Osteocyte (in vitro differentiated cells): ENCODE data around the gene NME7. TPM values are rescaled to one million over a fixed set of nuclear protein-coding genes. Genes with fewer than 3 reads are reported as not detected.

Experiments
- DNase-seq: peaks from one replicate; pipeline ENCODE4 v3.0.0; 2021; ENCODE audit warnings: mixed read lengths; ENCODE audit not compliant: unreplicated experiment; ENCODE audit errors: extremely low spot score
- H3K27ac Mint-ChIP-seq: one replicate; pipeline ENCODE4 v1.8.0; 2021; ENCODE audit warnings: mild to moderate bottlenecking, mixed read lengths; ENCODE audit not compliant: unreplicated experiment
- H3K27me3 Mint-ChIP-seq: one replicate; pipeline ENCODE4 v1.8.0; 2021; ENCODE audit warnings: mixed read lengths; ENCODE audit not compliant: unreplicated experiment
- H3K36me3 Mint-ChIP-seq: one replicate; pipeline ENCODE4 v1.8.0; 2021; ENCODE audit warnings: mixed read lengths; ENCODE audit not compliant: unreplicated experiment
- H3K4me1 Mint-ChIP-seq: one replicate; pipeline ENCODE4 v1.8.0; 2021; ENCODE audit warnings: mixed read lengths; ENCODE audit not compliant: unreplicated experiment
- H3K4me3 Mint-ChIP-seq: one replicate; pipeline ENCODE4 v1.8.0; 2021; ENCODE audit warnings: mild to moderate bottlenecking, moderate library complexity, mixed read lengths; ENCODE audit not compliant: unreplicated experiment
- H3K9me3 Mint-ChIP-seq: one replicate; pipeline ENCODE4 v1.8.0; 2021; ENCODE audit warnings: mixed read lengths; ENCODE audit not compliant: unreplicated experiment
- total RNA-seq: library from RNA; stranded (reverse); gene quantifications from 2 replicates; pipeline ENCODE4 v1.2.1, GENCODE V29; 2021
- TF ChIP-seq, protein P1 (sequence below): fragments of 200-600 bp; sonication (generic); IDR thresholded peaks from 2 replicates; pipeline ENCODE4 v1.5.0; 2021; ENCODE audit warnings: antibody characterized with exemption, mild to moderate bottlenecking, moderate library complexity

Gene NME7
- total RNA-seq, 1 donor from 2014 or later, result 20.5 TPM

DNA sequence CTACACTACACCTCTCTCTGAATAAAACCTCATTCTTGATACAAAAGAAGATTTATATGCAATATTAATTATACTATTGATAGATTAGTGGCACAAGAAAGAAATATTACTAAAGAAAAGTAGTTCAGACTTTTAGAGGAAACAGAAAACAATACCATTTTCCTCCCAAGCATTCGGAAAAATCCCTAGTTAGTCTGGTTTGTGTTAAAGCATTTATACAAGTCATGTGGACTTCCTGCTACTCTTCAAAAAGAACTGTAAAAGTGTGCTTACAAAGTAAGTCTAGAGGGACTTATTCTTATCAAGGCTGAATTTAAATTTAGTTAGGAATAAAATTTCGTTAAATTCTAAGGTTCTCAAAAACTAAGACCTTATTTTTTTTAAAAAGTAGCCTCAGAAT is 132.0 kb downstream of the NME7 start:
- Mint-ChIP-seq H3K4me1 (no peaks in the 10 kb centered on the region), H3K4me3 (no peak overlapping the region), H3K27ac (no peak overlapping the region), H3K27me3 (no peaks in the 10 kb centered on the region), H3K9me3 (no peaks in the 10 kb centered on the region), H3K36me3 (peaks cover 13% of the 10 kb centered on the region)
- TF ChIP-seq, protein P1, sequence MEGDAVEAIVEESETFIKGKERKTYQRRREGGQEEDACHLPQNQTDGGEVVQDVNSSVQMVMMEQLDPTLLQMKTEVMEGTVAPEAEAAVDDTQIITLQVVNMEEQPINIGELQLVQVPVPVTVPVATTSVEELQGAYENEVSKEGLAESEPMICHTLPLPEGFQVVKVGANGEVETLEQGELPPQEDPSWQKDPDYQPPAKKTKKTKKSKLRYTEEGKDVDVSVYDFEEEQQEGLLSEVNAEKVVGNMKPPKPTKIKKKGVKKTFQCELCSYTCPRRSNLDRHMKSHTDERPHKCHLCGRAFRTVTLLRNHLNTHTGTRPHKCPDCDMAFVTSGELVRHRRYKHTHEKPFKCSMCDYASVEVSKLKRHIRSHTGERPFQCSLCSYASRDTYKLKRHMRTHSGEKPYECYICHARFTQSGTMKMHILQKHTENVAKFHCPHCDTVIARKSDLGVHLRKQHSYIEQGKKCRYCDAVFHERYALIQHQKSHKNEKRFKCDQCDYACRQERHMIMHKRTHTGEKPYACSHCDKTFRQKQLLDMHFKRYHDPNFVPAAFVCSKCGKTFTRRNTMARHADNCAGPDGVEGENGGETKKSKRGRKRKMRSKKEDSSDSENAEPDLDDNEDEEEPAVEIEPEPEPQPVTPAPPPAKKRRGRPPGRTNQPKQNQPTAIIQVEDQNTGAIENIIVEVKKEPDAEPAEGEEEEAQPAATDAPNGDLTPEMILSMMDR, result no peak
- no peak for DNase-seq

DNA sequence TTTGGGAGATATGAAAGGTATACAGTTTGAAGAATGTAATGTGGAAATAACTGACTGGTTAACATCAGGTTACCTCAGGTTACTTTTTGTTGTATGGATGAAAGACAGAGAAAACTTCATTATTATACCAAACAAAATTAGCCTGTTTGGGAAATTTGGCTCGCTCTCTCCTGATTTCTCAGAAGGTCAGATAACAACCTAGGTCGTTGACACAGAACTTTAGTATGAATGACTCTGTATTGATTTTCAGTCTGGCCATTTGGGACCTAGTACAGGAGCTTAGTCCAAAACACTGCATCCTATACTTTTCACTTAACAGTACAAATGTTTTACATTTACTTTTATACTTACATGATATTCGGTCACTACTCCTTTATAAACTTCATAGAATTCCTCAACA is 132.8 kb downstream of the NME7 start:
- H3K4me1 Mint-ChIP-seq, result no peaks in the 10 kb centered on the region
- no peak overlapping the region for H3K4me3 Mint-ChIP-seq
- H3K27ac Mint-ChIP-seq, result no peak overlapping the region
- no peaks in the 10 kb centered on the region for H3K9me3 Mint-ChIP-seq
- no peaks in the 10 kb centered on the region for H3K27me3 Mint-ChIP-seq
- TF ChIP-seq, protein P1, result no peak
- peaks cover 13% of the 10 kb centered on the region for H3K36me3 Mint-ChIP-seq
- no peak for DNase-seq

DNA sequence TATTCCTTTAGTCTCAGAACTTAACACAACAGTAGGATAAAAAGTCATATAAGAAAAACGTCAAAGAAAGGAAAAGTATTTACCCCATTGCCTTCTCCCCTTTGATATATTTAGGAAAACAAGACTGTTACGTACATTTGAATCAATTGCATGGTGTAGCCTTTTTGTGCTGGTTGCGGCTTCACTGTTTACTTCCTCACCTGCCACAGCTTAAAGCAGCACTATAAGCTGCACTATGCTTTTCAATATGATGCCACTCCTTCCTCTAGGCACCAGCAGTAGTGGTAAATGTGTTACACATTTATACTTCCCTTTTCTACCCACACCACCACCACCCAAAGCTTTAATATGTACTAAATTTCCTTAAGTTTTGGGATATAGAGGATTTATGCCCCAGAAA is 150.0 kb downstream of the NME7 start:
- DNase-seq, result no peak
- H3K27ac Mint-ChIP-seq, result no peak overlapping the region
- H3K27me3 Mint-ChIP-seq, result no peaks in the 10 kb centered on the region
- TF ChIP-seq, protein P1, result no peak
- peaks cover 2% of the 10 kb centered on the region for H3K36me3 Mint-ChIP-seq
- no peak overlapping the region for H3K4me3 Mint-ChIP-seq
- H3K9me3 Mint-ChIP-seq, result no peaks in the 10 kb centered on the region
- no peaks in the 10 kb centered on the region for H3K4me1 Mint-ChIP-seq

DNA sequence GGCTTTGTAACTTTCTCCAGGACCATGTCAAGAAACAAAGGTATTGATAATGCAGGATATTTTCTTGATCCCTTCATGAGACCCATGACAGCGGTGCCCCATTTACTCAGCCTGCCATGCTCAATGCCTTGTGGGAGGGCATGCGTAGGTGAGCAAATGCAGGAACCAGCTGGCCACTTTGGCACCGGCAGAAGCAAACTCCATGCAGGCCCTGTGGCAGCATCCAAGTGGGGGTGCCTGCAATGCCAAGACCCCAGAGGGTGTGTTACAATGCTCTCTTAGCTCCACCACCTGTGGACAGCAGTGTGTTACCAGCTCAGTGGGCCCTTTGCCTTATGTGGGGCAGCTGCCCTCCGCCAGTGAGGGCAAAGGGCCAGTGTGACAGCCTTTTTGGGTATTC is 153.0 kb downstream of the NME7 start:
- no peaks in the 10 kb centered on the region for H3K9me3 Mint-ChIP-seq
- no peak overlapping the region for H3K27ac Mint-ChIP-seq
- TF ChIP-seq, protein P1, result no peak
- no peaks in the 10 kb centered on the region for H3K36me3 Mint-ChIP-seq
- DNase-seq, result no peak
- no peaks in the 10 kb centered on the region for H3K27me3 Mint-ChIP-seq
- no peak overlapping the region for H3K4me3 Mint-ChIP-seq
- no peaks in the 10 kb centered on the region for H3K4me1 Mint-ChIP-seq

DNA sequence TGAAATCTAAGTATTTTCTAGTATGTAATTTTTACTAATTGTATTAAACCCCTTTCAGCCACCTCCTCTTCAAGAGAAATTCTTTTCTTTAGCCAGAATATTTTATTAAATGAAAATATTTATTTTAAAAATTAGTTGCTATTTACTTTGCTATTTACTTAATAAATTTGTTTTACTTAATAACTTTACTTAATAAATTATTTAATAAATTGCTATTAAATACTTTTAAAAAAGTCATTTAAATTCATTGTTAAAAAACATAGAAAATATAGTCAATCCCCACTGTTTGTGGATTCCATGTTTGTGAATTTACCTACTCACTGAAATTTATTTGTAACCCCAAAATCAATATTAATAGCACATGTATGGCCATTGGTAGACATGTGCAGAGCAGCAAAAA is 155.5 kb downstream of the NME7 start:
- H3K9me3 Mint-ChIP-seq, result no peaks in the 10 kb centered on the region
- H3K27me3 Mint-ChIP-seq, result no peaks in the 10 kb centered on the region
- no peak overlapping the region for H3K4me3 Mint-ChIP-seq
- H3K36me3 Mint-ChIP-seq, result no peaks in the 10 kb centered on the region
- peaks cover 4% of the 10 kb centered on the region for H3K4me1 Mint-ChIP-seq
- TF ChIP-seq, protein P1, result no peak
- H3K27ac Mint-ChIP-seq, result no peak overlapping the region
- no peak for DNase-seq
